GM19463 (cell line): ENCODE data around the gene PRR5.

Experiments used
- ATAC-seq: cut with Tn5 transposase; IDR thresholded peaks from one replicate; pipeline ENCODE4 v1.9.1; 2021; ENCODE audit warnings: mild to moderate bottlenecking, moderate library complexity; ENCODE audit not compliant: unreplicated experiment

The PRR5 gene

GRCh38 chr22:44752285-44753188 lies 50.5 kb downstream of the PRR5 start, which contains the start of gene ARHGAP8:
ARHGAP8 (plus strand) TSS chr22:44752575; CDS start chr22:44786528, 33,953 bp downstream.
- ATAC-seq = no peak

GRCh38 chr22:44753189-44754042 lies 51.4 kb downstream of the PRR5 start:
- no peak for ATAC-seq

GRCh38 chr22:44754998-44755397 lies 53.0 kb downstream of the PRR5 start:
- ATAC-seq = no peak

GRCh38 chr22:44755417-44755816 lies 53.4 kb downstream of the PRR5 start:
- no peak for ATAC-seq

GRCh38 chr22:44755956-44756361 lies 54.0 kb downstream of the PRR5 start:
- no peak for ATAC-seq

- no peak for ATAC-seq
These were observed 56.5 kb downstream of the PRR5 start for GRCh38 chr22:44758344-44758973.

GRCh38 chr22:44759001-44759400 lies 57.0 kb downstream of the PRR5 start:
- no peak for ATAC-seq

GRCh38 chr22:44759430-44760310 lies 57.7 kb downstream of the PRR5 start:
- ATAC-seq = no peak

- no peak for ATAC-seq
These were observed 58.5 kb downstream of the PRR5 start for GRCh38 chr22:44760476-44760875.

GRCh38 chr22:44761025-44761424 lies 59.0 kb downstream of the PRR5 start:
- ATAC-seq = no peak

GRCh38 chr22:44764373-44764772 lies 62.4 kb downstream of the PRR5 start:
- no peak for ATAC-seq

GRCh38 chr22:44764974-44765373 lies 63.0 kb downstream of the PRR5 start:
- ATAC-seq = no peak

GRCh38 chr22:44765571-44766285 lies 63.7 kb downstream of the PRR5 start:
- no peak for ATAC-seq

GRCh38 chr22:44773082-44773481 lies 71.1 kb downstream of the PRR5 start:
- no peak for ATAC-seq

GRCh38 chr22:44775862-44776261 lies 73.9 kb downstream of the PRR5 start:
- no peak for ATAC-seq

GRCh38 chr22:44776605-44777363 lies 74.8 kb downstream of the PRR5 start:
- ATAC-seq = no peak

- ATAC-seq = no peak
These were observed 75.4 kb downstream of the PRR5 start for GRCh38 chr22:44777364-44777755.

GRCh38 chr22:44780876-44781449 lies 79.0 kb downstream of the PRR5 start:
- ATAC-seq = no peak
